Measurements from ENCODE around the gene PLXDC2.
"Not testable (repeated sequence)": the region's sequence is repeated elsewhere in the genome, so short reads cannot be mapped to it uniquely, and the experiment has no call there.

PLXDC2 gene

DNA sequence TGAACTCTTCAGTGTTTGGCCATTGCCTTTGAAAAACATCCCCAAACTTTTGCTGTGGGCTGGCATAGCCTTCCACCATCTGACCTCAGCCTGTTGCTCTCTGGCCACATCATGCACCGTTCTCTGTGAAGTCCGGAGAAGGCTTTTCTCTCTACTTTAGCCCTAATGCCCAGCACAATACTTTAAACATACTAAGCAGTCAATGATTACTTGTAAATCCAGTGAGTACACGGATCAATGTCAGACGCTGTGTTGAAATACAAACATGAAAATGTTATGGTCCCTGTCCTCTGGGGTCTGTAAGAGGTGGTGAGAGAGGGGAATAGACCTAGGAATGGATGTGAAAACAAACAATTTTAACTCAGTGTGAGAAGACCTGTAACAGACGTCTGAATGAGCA is 297.9 kb downstream of the PLXDC2 start:
- DNase-seq (ENCODE audit: low read depth): no peak

DNA sequence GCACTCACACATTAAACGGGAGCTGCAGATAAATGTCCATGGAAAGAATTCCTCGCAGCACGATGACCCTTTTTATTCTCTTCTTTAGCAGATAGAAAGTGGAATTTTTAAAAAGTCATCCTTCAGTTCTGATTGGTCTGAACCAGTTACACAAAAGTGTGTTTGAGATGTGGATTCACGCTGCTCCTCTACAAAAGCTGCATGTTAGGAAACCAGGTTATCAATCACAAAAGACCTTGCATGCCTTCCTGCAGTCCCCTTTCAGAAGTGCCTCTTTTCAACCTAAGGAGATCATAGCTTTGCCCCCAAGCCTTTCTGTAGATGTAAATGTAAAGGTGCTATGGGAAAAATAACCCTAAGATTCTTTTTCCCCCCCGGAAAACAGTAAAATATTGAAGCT is 299.7 kb downstream of the PLXDC2 start:
- no peak for DNase-seq (ENCODE audit: low read depth)

DNA sequence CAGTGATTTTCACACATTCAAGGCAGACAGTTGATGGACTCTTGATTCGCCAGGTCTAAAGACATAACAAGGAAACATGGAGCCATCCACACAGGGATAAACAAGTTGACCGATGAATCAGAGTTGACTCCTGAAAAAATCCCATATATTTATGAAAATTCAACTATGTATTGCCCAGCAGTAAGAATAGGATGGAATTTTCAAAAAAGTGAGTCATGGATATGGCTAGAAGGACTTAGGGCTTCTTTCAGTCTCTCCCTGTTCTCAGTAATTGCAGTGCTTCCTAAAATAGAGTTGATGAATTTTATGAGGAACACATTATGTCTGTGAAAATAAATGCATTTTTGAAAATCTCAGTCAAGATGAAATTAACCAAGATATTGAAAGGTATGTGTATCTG is 301.2 kb downstream of the PLXDC2 start:
- no peak for DNase-seq (ENCODE audit: low read depth)

DNA sequence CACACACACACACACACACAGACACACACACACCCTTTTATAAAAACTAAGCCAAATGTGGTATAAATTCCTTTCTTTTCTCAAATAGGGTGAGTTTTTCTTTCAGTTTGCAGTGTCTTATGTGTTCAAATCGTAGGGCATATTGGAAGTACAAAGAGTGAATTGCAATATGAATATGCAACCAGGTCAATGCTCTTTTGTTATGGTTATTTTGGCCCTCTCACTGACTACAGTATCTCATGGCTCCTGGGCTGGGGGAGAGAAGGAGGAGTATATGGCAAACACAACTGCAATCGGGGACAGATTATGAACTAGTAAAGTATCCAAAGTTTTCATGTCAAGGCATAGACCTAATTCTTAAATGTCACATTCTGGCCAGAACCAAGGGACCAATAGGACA is 301.9 kb downstream of the PLXDC2 start:
- DNase-seq (ENCODE audit: low read depth): no peak

DNA sequence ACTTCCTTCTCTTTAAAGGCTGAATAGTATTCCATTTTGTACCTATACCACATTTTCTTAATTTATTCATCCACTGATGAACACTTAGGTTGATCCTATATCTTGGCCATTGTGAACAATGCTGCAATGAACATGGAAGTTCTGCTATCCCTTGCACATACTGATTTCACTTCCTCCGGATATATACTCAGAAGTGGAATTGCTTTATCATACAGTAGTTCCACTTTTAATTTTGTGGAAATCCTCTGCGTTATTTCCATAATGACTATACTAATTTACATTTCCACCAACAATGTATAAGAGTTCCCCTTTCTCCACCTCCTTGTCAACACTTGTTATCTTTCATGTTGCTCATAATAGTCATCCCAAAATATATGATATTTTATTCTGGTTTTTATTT is 312.6 kb downstream of the PLXDC2 start:
- DNase-seq (ENCODE audit: low read depth): no peak

DNA sequence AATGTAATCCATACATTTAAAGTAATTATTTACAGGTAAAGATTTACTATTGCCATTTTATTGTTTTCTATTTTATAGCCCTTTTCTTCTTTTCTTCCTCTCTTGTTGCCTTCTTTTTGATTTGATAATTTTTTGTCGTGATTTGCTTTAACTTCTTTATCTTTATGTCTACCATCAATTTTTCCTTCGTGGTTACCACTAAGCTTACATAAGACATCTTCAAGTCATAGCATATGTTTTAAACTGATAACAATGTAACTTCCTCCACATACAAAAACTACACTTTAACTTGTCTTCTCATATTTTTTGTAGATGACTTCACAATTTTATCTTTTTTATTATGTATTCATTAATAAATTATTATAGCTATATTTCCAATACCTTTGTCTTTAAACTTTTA is 316.6 kb downstream of the PLXDC2 start:
- no peak for DNase-seq (ENCODE audit: low read depth)

DNA sequence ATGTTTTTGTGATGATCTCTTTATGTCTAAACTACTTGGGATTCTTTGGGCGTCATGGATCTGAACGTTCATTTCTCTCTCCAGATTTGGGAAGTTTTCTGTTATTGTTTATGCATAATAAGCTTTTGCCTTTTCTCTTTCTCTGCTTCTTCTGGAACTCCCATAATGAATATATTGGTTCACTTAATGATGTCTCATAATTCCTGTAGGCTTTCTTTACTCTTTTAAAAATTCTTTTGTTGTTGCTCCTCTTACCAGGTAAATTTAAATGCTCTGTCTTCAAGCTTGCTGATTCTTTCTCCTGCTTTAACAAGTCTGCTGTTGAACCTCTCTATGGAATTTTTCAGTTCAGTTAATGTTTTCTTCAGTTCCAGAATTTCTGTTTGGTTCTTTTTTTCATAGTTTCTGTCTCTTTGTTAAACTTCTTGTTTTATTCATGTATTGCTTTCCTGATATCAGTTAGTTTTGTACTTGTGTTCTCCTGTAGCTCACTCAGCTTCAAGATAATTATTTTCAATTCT is 317.5 kb downstream of the PLXDC2 start:
- DNase-seq (ENCODE audit: low read depth): no peak

DNA sequence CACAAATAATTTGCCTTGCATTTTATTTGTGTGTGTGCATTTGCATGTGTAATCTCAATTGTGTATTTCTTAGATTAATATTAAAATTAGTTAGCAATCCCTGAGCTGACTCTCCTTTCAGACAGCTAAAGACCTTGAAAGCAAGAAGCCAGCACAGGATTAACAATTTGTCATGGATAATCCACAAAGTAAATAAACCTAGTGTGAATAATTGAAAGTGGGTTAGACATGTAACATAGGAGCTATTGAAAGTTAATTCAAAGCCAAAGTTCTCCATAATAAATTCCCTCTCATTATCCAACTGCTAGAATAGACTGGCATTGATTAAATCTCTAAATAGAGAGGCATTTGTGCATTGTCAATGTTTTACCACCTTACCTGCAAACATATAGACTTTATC is 326.1 kb downstream of the PLXDC2 start:
- no peak for DNase-seq (ENCODE audit: low read depth)

DNA sequence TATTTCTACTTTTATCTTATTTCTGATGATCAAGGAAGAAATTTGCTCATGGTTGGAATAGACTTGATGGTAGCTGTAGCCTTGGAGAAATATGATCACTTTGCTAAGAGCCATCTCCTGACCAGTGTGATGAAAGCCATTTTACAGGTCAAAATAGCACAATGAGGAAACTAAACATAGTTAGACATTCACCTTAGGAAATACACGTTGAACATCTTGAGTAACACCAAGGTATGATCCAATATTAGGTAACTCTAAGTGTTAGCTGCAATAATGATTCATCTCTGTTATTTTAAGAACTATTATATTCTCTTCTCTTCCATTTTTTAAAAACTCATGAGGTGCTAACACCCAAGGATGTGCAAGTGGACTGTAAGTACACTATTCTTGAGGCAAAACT is 328.0 kb downstream of the PLXDC2 start:
- no peak for DNase-seq (ENCODE audit: low read depth)

DNA sequence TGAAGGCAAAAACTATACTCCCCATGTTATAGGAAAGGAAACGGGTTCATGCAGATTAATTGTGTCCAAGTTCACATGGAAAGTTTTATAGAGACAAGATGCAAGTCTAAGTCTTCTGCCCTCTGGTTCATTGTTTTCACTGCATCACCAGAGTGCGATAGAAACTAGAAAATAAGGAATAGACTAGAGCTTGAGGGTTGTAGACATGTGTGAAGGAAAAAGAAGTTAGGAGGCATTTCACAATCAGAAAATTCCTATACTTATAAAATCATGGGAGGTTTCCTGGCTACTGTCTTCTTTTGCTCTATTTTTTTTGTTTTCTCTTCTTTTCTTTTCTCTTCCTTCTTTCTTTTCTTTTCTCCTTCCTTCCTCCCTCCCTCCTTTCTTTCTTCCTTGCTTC is 329.8 kb downstream of the PLXDC2 start:
- no peak for DNase-seq (ENCODE audit: low read depth)

DNA sequence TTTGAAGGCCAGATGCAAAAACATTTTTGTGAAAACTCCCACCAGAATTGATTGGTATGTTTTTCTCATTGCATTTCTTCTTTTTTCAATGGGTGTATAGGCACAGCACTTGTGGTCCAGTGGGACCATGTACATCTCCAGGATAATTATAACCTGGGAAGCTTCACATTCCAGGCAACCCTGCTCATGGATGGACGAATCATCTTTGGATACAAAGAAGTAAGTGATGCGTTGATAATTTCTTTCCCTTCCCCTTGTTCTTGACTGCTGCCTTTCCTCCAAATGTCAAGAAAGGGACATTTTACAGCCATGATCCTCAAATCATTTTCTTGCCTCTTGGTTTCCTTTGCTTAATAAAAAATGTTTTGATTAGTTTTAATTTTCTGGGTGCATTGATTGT is 331.5 kb downstream of the PLXDC2 start:
- no peak for DNase-seq (ENCODE audit: low read depth)

DNA sequence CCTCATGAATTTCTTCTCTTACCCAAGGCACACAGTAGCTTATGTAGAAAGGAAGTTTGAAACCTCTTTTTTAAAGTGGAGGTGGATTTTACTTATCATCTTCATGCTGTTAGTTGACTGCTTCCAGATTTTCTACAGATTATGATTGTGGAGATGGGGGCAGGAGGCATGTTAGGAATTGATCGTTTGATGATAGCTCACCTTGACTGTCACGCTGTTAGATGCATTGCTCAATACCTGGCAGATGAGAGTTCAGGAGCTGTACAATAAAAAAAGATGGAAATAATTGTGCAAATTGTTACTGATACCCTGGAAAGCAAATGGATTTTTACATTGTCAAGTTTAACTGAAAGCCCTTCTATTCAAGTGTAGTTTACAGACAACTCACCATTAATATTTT is 340.3 kb downstream of the PLXDC2 start:
- no peak for DNase-seq (ENCODE audit: low read depth)

DNA sequence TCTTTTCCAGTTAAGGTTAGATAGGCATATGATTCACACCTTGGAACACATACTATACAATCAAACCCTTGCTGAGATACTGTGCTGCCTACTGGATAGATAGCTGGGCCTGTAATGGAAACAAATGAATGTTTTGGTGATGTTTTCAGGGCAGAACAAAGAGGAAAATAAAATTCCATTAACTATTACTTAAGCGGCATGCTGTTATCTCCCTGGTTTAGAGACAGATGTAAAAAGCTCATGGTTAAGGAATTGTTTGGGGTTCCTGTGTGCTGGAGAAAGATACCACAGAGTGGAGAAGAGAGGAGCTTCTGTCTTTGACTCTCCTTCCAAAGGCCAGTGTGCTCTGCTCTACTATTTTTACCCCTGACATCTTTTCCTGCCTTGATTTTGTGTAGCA is 341.1 kb downstream of the PLXDC2 start:
- DNase-seq (ENCODE audit: low read depth): no peak

DNA sequence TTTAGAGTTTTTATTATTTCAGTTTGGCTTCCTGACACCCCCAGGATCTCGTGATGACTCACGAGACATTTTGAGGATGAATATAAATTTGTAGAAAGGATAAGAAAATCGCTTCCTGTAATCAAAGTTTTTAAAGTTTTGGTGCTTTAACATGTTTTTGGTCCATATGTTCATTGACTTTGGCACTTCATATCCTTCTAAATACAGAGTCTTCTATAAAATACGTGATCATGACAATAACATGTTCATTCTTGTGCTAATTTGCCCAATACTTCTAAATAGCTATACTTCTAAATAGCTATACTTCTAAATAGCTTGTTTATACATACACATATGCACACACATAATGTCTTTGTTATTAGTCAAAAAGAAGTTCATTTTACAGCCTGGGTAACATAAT is 341.9 kb downstream of the PLXDC2 start:
- DNase-seq (ENCODE audit: low read depth): no peak

DNA sequence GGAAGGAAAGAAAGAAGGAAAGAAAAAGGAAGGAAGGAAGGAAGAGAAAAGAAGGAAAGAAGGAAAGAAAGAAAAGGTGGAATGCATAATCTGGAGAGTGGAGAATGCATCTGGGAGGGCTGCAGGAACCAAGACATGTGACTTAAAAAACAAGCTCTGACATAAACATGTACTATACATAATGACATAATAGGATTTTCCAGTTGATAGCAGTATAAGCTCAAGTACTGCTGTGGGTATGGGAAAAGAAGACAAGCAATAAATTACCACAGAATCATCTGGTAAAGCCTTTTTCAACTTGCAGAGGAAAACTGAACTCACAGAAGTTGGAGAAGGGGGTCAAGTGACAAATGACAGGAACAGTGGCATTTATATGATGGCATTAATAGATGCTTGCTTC is 345.9 kb downstream of the PLXDC2 start:
- no peak for DNase-seq (ENCODE audit: low read depth)

DNA sequence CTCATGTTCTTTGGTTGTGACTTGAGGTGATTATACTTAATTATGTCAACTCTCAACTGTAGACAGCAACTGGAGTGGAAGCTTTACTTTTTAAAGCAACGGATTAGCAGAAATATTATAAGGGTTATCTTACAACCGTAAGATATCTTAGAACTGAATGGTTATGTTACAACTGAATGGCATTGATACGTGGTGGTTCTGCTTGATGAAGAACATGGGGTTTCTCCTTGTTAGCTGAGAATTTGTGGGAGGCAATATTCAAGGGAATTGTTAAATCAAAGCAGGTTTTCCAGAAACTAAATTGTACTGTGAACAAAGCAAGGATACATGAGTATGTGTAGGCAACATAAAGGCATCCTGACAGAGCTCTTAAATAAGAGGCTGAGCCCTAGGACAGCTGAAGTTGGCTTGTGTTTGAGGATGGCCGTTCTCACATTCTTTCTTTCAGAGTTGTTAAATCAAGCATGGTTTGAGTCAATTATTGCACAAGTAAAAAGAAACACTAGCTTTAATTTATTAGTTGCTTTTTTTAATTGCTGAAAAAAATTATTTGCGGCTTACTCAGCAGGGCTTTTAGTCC is 350.0 kb downstream of the PLXDC2 start:
- DNase-seq (ENCODE audit: low read depth): no peak

DNA sequence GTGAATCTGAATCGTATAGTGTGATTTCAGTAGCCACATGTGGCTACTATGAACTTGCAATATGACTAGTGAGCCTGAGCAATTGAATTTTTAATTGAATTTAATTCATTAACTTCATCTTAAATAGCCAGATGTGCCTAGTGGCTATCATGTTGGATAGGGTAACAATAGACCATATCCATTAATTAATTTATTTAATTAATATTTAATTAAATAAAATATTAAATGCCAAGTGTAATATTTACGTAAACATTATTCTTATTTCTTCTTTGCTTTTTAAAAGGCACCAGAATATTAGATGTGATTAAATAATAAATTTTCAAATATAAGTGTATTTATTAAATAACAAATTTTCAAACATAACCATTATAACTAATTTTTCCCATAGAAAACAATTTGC is 354.4 kb downstream of the PLXDC2 start:
- no peak for DNase-seq (ENCODE audit: low read depth)

DNA sequence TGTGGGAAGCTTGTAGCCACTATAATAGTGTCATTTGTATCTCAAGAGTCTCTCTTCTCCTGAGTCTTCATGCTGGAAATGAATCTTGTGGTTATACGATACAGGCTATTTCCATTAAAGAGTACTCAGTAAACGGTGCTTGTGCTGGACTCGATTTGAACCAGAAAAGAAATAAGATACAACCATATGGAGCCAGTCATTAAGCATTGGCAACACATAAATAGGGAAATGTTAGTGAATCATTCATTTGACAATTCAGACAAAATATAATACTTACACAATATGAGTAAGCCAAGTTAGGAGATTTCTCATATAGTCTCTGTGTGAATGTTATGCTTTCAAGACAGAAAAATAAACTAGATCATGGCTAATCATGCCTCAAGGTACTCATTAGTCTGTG is 356.8 kb downstream of the PLXDC2 start:
- DNase-seq (ENCODE audit: low read depth): no peak

DNA sequence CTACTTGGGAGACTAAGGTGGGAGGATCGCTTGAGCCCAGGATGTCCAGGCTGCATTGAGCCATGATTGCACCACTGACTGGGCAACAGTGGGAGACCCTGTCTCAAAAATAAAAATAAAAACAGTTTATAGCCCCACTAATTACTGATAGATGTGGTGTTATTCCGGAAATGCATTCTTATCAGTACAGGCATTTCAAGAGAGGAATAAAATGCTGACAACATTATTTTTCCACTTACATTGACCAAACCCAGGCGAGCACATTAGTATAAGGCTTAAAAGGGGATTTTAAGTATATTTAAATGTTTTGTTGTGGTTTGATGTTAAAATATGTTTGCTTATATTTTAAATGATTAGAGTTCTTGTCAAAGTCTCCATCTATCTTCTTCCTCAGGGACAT is 359.5 kb downstream of the PLXDC2 start:
- DNase-seq (ENCODE audit: low read depth): no peak

DNA sequence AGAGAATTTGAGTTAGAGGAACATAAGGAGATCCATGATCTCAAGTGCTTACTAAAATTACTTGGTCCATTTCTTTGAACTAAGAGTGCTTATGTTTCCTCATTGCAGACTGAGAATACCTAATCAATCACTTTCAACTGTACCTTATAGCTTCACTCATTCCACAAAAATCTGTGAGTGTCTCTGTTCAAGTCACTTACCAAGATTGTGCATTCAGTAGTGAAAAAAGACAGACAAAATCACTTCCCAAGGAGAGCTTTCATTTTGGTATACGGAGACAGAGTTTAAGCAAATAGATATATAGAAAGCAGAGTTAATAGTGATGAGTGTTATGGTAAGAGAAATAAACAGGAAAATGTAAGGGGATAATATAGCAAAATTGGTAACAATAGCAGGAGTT is 364.5 kb downstream of the PLXDC2 start:
- no peak for DNase-seq (ENCODE audit: low read depth)

DNA sequence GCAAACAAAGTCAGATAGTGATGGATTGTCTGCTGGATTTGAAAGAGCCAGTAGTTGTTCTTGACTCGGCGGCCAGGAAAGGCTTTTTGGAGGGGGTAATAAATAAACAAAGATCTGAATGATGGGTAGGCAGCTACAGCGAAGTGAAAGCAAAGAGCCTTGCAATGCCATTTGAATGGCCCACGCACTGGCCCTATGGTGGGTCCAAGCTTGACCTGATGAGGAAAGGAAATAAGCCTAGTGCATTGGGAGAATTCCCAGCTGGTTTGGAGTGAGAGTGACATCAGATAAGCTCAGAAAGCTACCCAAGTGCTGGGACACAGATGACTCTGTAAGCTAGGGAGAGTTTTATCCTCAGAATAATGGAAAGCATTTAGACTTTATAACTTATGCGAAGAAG is 365.2 kb downstream of the PLXDC2 start:
- DNase-seq (ENCODE audit: low read depth): no peak

DNA sequence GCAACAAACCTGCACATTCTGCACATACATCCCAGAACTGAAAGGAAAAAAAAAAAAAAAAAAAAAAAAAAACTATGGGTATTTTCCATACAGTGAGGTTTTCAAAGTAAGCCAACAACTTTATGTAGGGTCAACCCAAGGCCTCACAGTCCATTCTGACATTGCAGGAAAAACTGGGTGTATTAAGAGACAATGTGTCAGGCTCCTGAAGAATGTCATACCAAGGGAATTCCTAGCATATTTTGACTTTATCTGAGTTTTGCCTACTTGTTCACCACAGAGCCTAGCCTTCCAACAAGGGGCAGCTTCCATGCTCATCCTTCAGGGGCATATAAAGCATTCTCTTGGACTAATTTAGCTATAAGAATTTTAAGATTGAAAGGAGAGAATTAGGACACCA is 368.9 kb downstream of the PLXDC2 start:
- no peak for DNase-seq (ENCODE audit: low read depth)

DNA sequence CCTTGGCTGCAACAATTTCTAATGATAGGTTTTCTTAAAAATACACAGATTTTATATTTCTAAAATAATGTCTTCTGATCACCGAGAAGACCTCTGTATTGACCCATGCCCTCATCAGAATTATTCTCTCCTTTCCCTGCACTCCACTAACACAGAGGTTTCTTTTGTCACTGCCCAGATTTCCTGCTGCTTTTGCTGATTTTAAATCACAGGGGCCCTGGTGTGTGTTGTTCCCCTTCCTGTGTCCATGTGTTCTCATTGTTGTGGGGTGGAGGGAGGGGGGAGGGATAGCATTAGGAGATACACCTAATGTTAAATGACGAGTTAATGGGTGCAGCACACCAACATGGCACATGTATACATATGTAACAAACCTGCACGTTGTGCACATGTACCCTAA is 375.2 kb downstream of the PLXDC2 start:
- DNase-seq (ENCODE audit: low read depth): not testable (repeated sequence)

DNA sequence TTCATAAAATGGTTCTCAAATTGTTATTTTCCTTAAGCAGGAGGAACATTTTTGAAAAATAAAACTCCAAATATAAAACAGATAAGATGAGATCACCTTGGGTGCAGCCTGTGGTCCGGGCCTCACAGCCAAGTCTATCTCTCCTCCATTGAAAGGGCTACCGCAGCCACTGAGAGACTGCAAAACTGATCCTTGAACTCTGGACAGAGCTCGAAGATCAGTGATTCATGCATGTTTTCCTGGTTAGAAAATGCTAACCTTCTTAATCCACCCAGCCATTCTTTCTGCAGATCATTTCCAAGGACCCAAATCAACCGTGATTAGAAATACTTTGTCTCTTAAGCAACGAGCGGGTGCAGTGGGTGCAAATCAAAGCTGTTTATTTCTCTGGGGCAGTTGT is 378.8 kb downstream of the PLXDC2 start:
- no peak for DNase-seq (ENCODE audit: low read depth)

DNA sequence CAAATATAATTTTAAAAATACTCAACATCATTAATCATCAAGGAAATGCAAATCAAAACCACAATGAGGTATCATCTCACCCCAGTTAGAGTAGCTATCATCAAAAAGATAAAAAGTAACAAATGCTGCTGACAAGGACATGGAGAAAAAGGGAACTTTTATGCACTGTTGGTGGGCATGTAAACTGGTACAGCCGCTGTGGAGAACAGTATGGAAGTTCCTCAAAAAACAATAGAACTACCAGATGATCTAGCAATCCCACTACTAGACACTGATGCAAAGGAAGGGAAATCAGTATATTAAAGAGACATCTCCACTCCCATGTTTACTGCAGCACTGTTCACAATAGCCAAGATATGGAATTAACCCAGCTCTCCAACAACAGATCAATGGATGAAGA is 384.5 kb downstream of the PLXDC2 start:
- no peak for DNase-seq (ENCODE audit: low read depth)

Data from T follicular helper cell (primary cell).